Erythroblast (primary cell): ENCODE results near the gene CCDC51.

Experiments used
- GATA1 ChIP-seq: IDR thresholded peaks from 2 replicates; pipeline ENCODE4 v1.6.1; 2011; ENCODE audit warnings: low read depth, mild to moderate bottlenecking, control low read depth, low read length, moderate library complexity
- POLR2A ChIP-seq: IDR thresholded peaks from 2 replicates; pipeline ENCODE4 v1.6.1; 2011; ENCODE audit warnings: mild to moderate bottlenecking, low read length

DNA sequence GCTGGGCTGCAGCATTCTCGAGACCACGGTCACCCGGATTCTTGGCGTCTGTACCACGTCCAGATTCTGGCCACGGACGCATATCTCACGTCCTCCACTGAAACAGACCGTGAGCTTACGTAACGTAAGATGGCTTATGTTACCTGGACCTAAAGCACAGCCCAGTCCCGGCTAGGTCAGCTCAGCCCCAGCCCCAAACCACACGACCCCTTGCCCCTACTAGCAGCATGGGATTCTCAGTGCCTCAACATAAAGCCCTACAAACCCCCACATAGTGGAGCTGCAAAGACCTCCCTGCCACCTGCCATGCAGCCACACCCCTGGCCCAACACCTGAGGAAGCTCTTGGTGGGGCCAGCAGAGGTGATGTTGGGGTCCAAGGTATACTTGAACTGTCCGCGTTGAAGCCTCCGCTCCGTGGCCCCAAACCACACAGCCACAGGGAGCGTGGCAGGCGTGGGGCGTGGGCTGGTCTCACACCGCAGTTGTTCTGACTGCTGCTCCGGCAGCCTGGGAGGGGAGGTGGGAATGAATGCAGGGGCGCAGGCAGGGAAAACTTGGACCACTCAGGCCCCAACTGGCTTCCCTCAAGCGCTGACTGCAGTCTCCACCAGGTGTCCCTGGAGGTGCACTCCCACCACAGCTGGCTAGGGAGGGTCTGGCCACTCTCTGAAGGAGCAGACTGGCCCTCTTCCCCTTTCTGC, 24.5 kb downstream of the CCDC51 start:
- TF ChIP-seq POLR2A = no peak
- no peak for TF ChIP-seq GATA1
